Endothelial cell of umbilical vein (primary cell): ENCODE measurements around the gene SLC9B2. TPM values are rescaled to one million over a fixed set of nuclear protein-coding genes. Genes with fewer than 3 reads are reported as not detected.

Experiments used
- BruUV-seq: library from RNA; stranded (reverse); fragments of 400-500 nt; replicated peaks from 2 replicates; lab custom pipeline; 2021; lab: Mats Ljungman, UMichigan
- CTCF ChIA-PET: fragments of 300-600, 350-600 bp; sonication (Branson Sonifier 250); formaldehyde crosslinking; loops from one replicate; lab custom pipeline; 2021; ENCODE audit warnings: antibody characterized with exemption, inconsistent platforms; lab: Charles Lee
- POLR2A ChIA-PET: fragments of 300-600, 350-600 bp; sonication (Branson Sonifier 250); formaldehyde crosslinking; loops from one replicate; lab custom pipeline; 2021; ENCODE audit warnings: antibody characterized with exemption, inconsistent platforms; lab: Charles Lee
- DNase-seq: peaks from one replicate; pipeline ENCODE4 v3.0.0-alpha.2; 2011; ENCODE audit warnings: low read depth, low spot score
- FAIRE-seq: peaks from 2 replicates; lab custom pipeline; 2011; peaks lifted over from hg19 to GRCh38; lab: Jason Lieb, UNC
- H2AFZ ChIP-seq: 2 replicates; pipeline ENCODE4 v1.6.0; 2012; ENCODE audit warnings: low read depth, low read length, control low read depth, inconsistent platforms
- H3K27ac ChIP-seq: 2 replicates; pipeline ENCODE4 v1.5.1; 2011; ENCODE audit warnings: low read depth, mild to moderate bottlenecking, control low read depth, low read length, moderate library complexity; ENCODE audit not compliant: insufficient read depth
- H3K27me3 ChIP-seq, 2 experiments: 2 replicates each; pipeline versions ENCODE4 v1.6.0 to v1.6.1; 2011; ENCODE audit warnings: low read length in 2 of 2, mixed read lengths in 1 of 2; ENCODE audit not compliant: control insufficient read depth in 2 of 2, insufficient read depth in 2 of 2
- H3K36me3 ChIP-seq, 2 experiments: 2 replicates in 1 of 2; 3 replicates in 1 of 2; pipeline ENCODE4 v1.5.1; 2011; ENCODE audit warnings: low read length in 2 of 2, mild to moderate bottlenecking in 1 of 2, moderate library complexity in 1 of 2; ENCODE audit not compliant: control insufficient read depth in 2 of 2, insufficient read depth in 2 of 2; ENCODE audit errors: extremely low read depth in 1 of 2
- H3K4me1 ChIP-seq: 3 replicates; pipeline ENCODE4 v1.5.1; 2011; ENCODE audit warnings: mild to moderate bottlenecking, low read length; ENCODE audit not compliant: control insufficient read depth, insufficient read depth; ENCODE audit errors: extremely low read depth
- H3K4me2 ChIP-seq: 2 replicates; pipeline ENCODE4 v1.6.1; 2011; ENCODE audit warnings: low read length, control low read depth, mixed read lengths; ENCODE audit not compliant: insufficient read depth
- H3K4me3 ChIP-seq, 3 experiments: fragments of 200-600 bp in 1 of 3; sonication (generic), shearing (Covaris generic) in 1 of 3; replicated peaks in 1 of 3; 2 replicates each; pipeline ENCODE4 v1.5.1; 2011 to 2016; ENCODE audit warnings: control low read depth in 3 of 3, low read length in 3 of 3, mild to moderate bottlenecking in 2 of 3, inconsistent platforms in 1 of 3, low read depth in 1 of 3, moderate library complexity in 1 of 3; ENCODE audit not compliant: insufficient read depth in 1 of 3
- H3K79me2 ChIP-seq: 2 replicates; pipeline ENCODE4 v1.6.0; 2012; ENCODE audit warnings: low read length, inconsistent platforms; ENCODE audit not compliant: control insufficient read depth, insufficient read depth
- H3K9ac ChIP-seq: replicated peaks from 2 replicates; pipeline ENCODE3; 2011; ENCODE audit warnings: low read length, control low read depth; ENCODE audit not compliant: insufficient read depth; ENCODE audit errors: extremely low read depth
- H3K9me1 ChIP-seq: replicated peaks from 3 replicates; pipeline ENCODE4 v1.6.0; 2011; ENCODE audit warnings: mild to moderate bottlenecking, low read length; ENCODE audit not compliant: control insufficient read depth, insufficient read depth; ENCODE audit errors: extremely low read depth
- H3K9me3 ChIP-seq: replicated peaks from 2 replicates; pipeline ENCODE4 v1.5.1; 2012; ENCODE audit warnings: low read length, inconsistent platforms; ENCODE audit not compliant: control insufficient read depth, insufficient read depth
- H4K20me1 ChIP-seq: replicated peaks from 2 replicates; pipeline ENCODE3; 2011; ENCODE audit warnings: mild to moderate bottlenecking, low read length; ENCODE audit not compliant: control insufficient read depth, insufficient read depth; ENCODE audit errors: extremely low read depth
- EZH2 ChIP-seq: IDR thresholded peaks from 2 replicates; pipeline ENCODE4 v1.6.1; 2012; ENCODE audit warnings: borderline replicate concordance, low read depth, mild to moderate bottlenecking, moderate library complexity, low read length, inconsistent platforms; ENCODE audit not compliant: severe bottlenecking
- FOS ChIP-seq: IDR thresholded peaks from 2 replicates; pipeline ENCODE4 v1.6.1; 2011; ENCODE audit warnings: mild to moderate bottlenecking, low read length, moderate library complexity, borderline replicate concordance; ENCODE audit not compliant: insufficient read depth
- GATA2 ChIP-seq: IDR thresholded peaks from 2 replicates; pipeline ENCODE4 v1.7.0; 2011; ENCODE audit warnings: low read depth, mild to moderate bottlenecking, moderate library complexity, mixed read lengths, low read length; ENCODE audit not compliant: insufficient read length, insufficient read depth
- JUN ChIP-seq: IDR thresholded peaks from 2 replicates; pipeline ENCODE4 v1.6.1; 2011; ENCODE audit warnings: borderline replicate concordance, low read depth; ENCODE audit not compliant: insufficient read length, insufficient read depth
- MAX ChIP-seq: IDR thresholded peaks from 2 replicates; pipeline ENCODE4 v1.6.1; 2011; ENCODE audit not compliant: insufficient read depth, insufficient read length
- MYC ChIP-seq: IDR thresholded peaks from one replicate; pipeline ENCODE4 v1.6.1; 2011; ENCODE audit warnings: mild to moderate bottlenecking, low read depth, low read length
- POLR2A ChIP-seq: IDR thresholded peaks from 2 replicates; pipeline ENCODE4 v1.6.1; 2012; ENCODE audit warnings: low read depth, mild to moderate bottlenecking, control low read depth, low read length
- POLR2AphosphoS5 ChIP-seq: IDR thresholded peaks from 2 replicates; pipeline ENCODE4 v1.6.1; 2012; ENCODE audit warnings: low read depth, mild to moderate bottlenecking, control low read depth, low read length, moderate library complexity; ENCODE audit not compliant: insufficient read depth
- dilution Hi-C: fragments of 300-500 bp; cut with MboI; formaldehyde crosslinking; loops from one replicate; pipeline ENCODE4 v1.15.0; 2019; ENCODE audit warnings: low sequenced_read_pairs; ENCODE audit not compliant: extremely low pct_ligation_motif_present
- intact Hi-C: fragments of 100-400 bp; cut with micrococcal nuclease; formaldehyde crosslinking; loops from one replicate; pipeline ENCODE4 v1.10.0; 2022
- polyA plus RNA-seq, 4 experiments: library from polyadenylated mRNA; depleted of rRNA in 3 of 4; stranded (reverse) in 3 of 4; unstranded in 1 of 4; fragments of >200 nt; gene quantifications; 2 replicates each; pipeline versions ENCODE4 v1.2.1 to v1.2.3, GENCODE V29; 2011 to 2012; ENCODE audit warnings: missing spikeins in 1 of 4
- total RNA-seq: library from RNA; stranded (reverse); gene quantifications from 2 replicates; pipeline ENCODE4 v1.2.3, GENCODE V29; 2021
- TF ChIP-seq, protein P1 (sequence below), 2 donors: IDR thresholded peaks; 1 replicate in 1 of 2; 2 replicates in 1 of 2; pipeline ENCODE4 v1.5.1; 2011; ENCODE audit warnings: low read length in 2 of 2, mild to moderate bottlenecking in 2 of 2, moderate library complexity in 2 of 2, control low read depth in 1 of 2, inconsistent platforms in 1 of 2, low read depth in 1 of 2; ENCODE audit not compliant: insufficient read depth in 1 of 2; ENCODE audit errors: extremely low read depth in 1 of 2

The SLC9B2 gene
- total and polyA plus RNA-seq, 2 donors (not counting 3 experiments of a cell fraction or from before 2014, with no cell fraction given): 9.6 to 23.5 TPM

DNA sequence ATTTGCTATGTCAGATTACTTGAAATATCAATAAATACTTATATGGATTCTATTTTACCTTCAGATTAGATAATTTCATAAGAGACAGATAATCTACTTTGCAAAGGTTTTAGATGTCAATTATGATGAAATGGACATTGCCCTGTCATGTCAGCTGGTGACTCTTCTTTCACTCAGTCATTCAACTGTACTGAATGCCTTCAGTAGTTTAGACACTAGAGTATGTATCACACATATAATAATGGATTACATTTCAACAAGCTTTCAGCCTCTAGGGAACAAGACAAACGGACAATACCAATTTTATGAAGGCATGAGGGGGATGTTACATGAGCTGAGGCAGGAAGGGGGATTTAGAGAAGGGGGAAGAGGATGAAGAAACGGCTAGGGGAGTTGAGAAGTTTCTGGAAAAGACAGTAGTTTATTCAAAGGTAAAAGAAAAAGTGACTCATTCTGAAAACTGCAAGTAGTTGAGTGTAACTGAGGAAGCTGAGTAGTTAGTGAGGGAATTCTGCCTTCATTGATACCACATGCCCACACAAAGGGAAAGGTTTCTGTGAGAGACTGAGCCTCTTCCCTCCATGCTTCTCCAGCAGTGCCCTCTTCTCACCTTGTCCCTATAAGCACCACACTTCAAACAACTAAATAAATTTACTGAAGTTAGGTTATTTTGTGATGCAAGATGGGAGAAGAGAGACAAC, 25.7 kb downstream of the SLC9B2 start:
- H3K27ac ChIP-seq: no peak overlapping the region
- H3K4me3 ChIP-seq: no peak overlapping the region
- H4K20me1 ChIP-seq: no peaks in the 10 kb centered on the region
- TF ChIP-seq POLR2A: no peak
- no peak for TF ChIP-seq GATA2
- TF ChIP-seq MYC: no peak
- no peak for TF ChIP-seq MAX
- no peak for TF ChIP-seq FOS
- TF ChIP-seq POLR2AphosphoS5: no peak
- TF ChIP-seq, protein P1, sequence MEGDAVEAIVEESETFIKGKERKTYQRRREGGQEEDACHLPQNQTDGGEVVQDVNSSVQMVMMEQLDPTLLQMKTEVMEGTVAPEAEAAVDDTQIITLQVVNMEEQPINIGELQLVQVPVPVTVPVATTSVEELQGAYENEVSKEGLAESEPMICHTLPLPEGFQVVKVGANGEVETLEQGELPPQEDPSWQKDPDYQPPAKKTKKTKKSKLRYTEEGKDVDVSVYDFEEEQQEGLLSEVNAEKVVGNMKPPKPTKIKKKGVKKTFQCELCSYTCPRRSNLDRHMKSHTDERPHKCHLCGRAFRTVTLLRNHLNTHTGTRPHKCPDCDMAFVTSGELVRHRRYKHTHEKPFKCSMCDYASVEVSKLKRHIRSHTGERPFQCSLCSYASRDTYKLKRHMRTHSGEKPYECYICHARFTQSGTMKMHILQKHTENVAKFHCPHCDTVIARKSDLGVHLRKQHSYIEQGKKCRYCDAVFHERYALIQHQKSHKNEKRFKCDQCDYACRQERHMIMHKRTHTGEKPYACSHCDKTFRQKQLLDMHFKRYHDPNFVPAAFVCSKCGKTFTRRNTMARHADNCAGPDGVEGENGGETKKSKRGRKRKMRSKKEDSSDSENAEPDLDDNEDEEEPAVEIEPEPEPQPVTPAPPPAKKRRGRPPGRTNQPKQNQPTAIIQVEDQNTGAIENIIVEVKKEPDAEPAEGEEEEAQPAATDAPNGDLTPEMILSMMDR (IDR thresholded peaks at IDR 0.05; ENCODE audit: extremely low read depth in 1 of 2, insufficient read depth in 1 of 2, low read depth in 1 of 2, low read length in 2 of 2): no peak
- no peak for TF ChIP-seq JUN
- no peak for TF ChIP-seq EZH2
- no peak for FAIRE-seq
- H2AFZ ChIP-seq: no peak overlapping the region
- DNase-seq: no peak
- no peak overlapping the region for H3K9ac ChIP-seq
- intact Hi-C loops (no loop called here), dilution Hi-C loops (no loop called here)
- CTCF ChIA-PET: interaction anchor here (1.4 to 2.5 kb wide), 2 partner anchors 19 to 49 kb away, joined by 4 to 8 read pairs; partner anchors contain the start of gene BDH2
- H3K27me3 ChIP-seq: no peaks in the 10 kb centered on the region
- no peak overlapping the region for H3K4me2 ChIP-seq
- BruUV-seq: no TSS peak
- no peaks in the 10 kb centered on the region for H3K79me2 ChIP-seq
- no peaks in the 10 kb centered on the region for H3K9me1 ChIP-seq
- peaks cover 0 to 3% of the 10 kb centered on the region in 2 experiments for H3K36me3 ChIP-seq
- POLR2A ChIA-PET: no interaction called here
- H3K9me3 ChIP-seq: no peaks in the 10 kb centered on the region
- H3K4me1 ChIP-seq: no peaks in the 10 kb centered on the region
